NCI-H226 (cell line): ENCODE measurements around the gene HOMER1.
"Not testable (repeated sequence)": the region's sequence is repeated elsewhere in the genome, so short reads cannot be mapped to it uniquely, and the experiment has no call there.

Experiments
- DNase-seq: peaks from one replicate; pipeline ENCODE4 v3.0.0-alpha.2; 2015

Gene HOMER1

DNA sequence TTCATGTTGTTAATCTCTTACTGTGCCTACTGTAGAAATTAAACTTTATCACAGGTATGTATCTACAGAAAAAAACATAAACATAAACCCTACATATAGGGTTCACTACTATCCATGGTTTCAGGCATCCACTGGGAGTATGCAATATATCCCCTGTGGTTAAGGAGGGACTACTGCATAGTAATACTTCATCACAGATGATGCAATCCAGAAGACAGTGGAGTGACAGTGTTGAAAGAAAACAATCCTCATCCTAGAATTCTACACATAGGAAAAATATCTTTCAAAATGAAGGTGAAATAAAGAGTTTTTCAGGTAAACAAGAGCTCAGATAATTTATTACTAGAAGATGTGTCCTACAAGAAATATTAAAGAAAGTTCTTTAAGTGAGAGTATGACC, 105.9 kb downstream of the HOMER1 start:
- DNase-seq: peak; percentile 24

- DNase-seq: no peak
These were observed 106.3 kb downstream of the HOMER1 start for GRCh38 chr5:79407591-79407990.

GRCh38 chr5:79401216-79401615, 112.7 kb downstream of the HOMER1 start:
- no peak for DNase-seq

- DNase-seq: no peak
These were observed 114.9 kb downstream of the HOMER1 start for GRCh38 chr5:79399046-79399445.

DNA sequence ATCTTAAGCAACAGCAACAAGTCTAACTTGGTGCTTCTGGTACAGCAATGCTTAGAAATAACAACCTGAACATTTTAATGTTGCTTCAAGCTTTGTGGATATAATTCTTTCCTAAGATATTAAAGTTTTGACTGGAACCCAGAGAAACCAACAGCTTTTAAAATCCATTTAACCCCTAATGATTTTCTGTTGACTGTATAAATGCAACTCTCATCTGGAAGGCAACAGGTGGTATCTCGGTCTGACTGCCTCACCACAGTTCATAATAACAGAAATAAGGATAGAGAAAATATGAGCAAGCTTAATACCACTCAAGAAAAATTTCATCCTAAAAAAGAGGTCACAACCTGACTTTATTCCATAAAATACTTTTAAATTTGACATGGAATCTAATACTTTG, 116.9 kb downstream of the HOMER1 start:
- no peak for DNase-seq

DNA sequence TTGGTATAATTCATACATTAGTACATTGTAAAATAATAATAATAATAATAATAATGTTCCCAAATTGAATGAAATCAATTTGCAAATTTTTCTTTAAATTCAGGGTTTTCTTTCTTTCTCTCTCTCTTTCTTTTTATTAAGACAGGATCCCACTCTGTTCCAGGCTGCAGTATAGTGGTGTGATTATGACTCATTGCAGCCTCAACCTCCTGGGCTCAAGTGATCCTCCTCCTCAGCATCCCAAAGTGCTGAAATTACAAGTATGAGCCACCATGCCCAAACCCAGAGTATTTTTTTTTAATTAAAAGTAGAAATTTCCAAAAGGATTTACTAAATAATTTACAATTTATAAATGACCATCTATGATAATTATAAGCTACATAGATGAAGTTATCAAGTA, 117.7 kb downstream of the HOMER1 start:
- DNase-seq: peak; percentile 37

GRCh38 chr5:79395296-79395695, 118.6 kb downstream of the HOMER1 start:
- DNase-seq: no peak

- no peak for DNase-seq
These were observed 121.2 kb downstream of the HOMER1 start for GRCh38 chr5:79392776-79393175.

- DNase-seq: no peak
These were observed 127.3 kb downstream of the HOMER1 start for GRCh38 chr5:79386679-79387078.

GRCh38 chr5:79385126-79385525, 128.8 kb downstream of the HOMER1 start:
- not testable (repeated sequence) for DNase-seq

- no peak for DNase-seq
These were observed 135.3 kb downstream of the HOMER1 start for GRCh38 chr5:79378510-79379186.

- no peak for DNase-seq
These were observed 156.5 kb downstream of the HOMER1 start for GRCh38 chr5:79357398-79357797.

DNA sequence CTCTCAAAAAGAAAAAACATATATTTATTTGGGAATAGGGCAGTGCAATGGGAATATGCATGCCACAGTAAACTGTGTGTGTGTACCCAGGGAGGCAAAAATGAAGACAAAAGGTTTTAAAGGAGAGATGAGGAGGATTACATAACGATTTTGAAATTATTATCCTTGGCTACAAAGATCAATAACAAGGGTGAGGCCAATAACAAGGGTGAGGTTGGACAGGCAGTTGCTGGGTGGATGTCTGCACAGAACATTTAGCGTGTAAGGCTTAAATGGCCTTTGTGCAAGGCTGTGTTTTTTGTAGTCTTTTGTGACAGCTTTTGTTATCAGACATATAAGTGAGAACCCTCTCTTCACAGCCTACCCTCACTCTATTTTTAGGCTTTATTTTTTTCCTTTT, 164.1 kb downstream of the HOMER1 start:
- no peak for DNase-seq

- DNase-seq: no peak
These were observed 164.9 kb downstream of the HOMER1 start for GRCh38 chr5:79349047-79349446.

DNA sequence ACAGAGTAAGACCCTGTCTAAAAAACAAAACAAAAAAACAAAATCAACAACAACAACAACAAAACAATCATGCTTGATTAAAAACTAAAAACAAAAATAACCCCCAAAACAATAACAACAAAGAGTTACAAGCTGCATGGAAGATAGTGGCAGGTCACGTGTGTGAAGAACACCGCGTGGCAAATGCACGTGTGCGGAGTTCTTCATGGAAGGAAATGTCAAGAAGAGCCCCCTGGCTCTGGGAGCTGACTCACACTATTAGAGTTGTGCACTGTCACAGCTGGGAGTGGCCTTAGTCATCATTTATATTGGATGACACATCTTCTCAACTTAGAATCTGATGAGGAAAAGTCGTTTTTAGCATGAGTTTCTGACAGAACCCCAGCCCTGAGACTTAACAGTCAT, 167.5 kb downstream of the HOMER1 start:
- no peak for DNase-seq

DNA sequence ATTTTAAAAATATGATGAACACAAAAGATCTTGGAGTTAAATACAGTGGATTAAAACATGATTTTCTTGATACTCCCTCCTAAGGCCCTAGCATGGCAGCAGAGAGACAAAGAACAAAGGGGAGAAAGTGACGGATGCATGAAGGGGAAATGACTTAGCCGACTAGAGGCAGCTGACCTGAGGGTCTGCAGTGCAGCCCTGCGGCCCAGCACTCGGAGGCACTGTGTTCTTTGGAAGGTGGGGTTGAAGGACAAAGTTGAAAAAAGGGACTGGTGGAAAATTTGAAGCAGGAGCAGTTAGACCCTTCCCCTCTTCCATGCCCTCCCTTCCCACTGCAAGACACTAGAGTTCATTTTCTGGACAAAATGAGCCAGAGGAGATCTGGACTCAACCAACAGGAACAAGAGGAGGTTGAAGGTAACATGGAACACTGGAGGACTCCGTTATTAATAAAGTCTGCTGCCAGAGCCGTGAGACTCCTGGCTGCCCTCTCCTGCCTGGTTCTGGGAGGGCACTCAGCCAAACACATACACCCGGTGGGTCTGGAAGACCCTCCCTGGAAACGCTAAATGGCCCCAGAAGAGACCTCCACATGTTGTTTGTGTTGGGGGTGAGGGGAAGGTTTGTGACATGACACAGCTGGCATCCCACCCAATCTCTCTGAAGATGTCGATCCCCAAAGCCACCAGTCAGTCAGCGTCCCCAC, 179.9 kb downstream of the HOMER1 start:
- no peak for DNase-seq

DNA sequence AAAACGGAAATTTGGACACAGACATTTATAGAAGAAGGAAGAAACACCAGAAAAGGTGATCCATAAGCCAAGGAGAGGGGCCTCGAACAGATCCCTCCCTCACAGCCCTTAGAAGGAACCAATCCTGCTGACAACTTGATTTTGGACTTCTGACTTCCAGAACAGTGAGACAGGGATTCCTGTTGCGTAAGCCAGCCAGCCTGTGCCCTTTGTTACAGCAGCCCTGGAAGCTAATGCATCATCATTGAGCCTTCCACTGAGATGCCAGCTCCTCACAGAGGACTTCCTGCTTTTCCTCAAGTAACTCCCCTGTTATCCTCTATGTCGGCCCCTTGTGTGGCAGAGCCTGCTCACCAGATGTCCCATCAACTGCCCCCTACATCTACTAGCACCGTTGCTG, 183.9 kb downstream of the HOMER1 start:
- no peak for DNase-seq

DNA sequence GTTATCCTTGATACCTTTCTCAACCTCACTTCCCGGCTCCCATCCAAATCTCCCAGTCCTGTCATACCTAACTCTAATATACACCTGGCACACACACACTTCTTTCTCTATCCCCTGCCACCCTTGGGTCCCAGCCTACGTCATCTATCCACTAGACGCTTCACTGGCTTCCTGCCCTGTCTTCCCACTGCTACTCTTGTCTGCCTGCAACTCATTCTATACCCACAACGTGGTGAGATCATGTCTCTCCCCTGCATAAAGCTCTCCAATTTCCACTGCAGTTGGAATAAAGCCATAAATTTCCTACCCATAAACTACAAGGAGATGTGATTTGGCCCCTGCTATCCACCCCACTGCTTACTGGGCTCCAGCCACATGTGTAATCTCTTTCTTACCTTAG, 184.5 kb downstream of the HOMER1 start:
- DNase-seq: no peak
